22Rv1 (cell line): ENCODE data around the gene NDUFV2.

Experiments used
- H3K27ac ChIP-seq: fragments of 450-650 bp; 2 replicates; pipeline ENCODE4 v1.5.1; 2017
- ZFX ChIP-seq: fragments of 450-650 bp; IDR thresholded peaks from 2 replicates; pipeline ENCODE4 v1.6.1; 2017; ENCODE audit warnings: antibody characterized with exemption, borderline replicate concordance
- TF ChIP-seq, protein P1 (sequence below): fragments of 450-650 bp; IDR thresholded peaks from 2 replicates; pipeline ENCODE4 v1.5.1; 2017; ENCODE audit warnings: mild to moderate bottlenecking

The NDUFV2 gene

DNA sequence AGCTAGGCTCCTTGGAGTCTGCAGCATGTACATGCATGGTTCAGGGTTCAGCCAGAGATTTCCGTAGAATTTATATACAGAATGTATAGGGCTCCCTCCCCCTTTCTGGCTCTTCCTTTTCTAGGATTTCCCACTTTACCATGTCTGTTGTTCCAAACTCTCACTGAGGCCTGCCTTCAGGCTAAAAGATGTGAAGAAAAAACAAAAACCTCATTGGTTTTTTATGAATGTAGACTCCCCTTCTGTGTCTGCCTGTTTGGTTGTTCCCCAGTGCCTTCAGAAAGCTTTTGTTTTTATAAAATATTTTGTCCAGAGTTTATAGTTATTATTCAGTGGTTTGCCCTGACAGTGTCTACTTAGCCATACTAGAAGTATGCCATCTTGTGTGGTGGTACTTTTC, 3.6 kb downstream of the NDUFV2 start:
- H3K27ac ChIP-seq = no peak overlapping the region

GRCh38 chr18:9106800-9107584, 4.5 kb downstream of the NDUFV2 start:
- H3K27ac ChIP-seq = no peak overlapping the region
- no peak for TF ChIP-seq ZFX
- TF ChIP-seq, protein P1, sequence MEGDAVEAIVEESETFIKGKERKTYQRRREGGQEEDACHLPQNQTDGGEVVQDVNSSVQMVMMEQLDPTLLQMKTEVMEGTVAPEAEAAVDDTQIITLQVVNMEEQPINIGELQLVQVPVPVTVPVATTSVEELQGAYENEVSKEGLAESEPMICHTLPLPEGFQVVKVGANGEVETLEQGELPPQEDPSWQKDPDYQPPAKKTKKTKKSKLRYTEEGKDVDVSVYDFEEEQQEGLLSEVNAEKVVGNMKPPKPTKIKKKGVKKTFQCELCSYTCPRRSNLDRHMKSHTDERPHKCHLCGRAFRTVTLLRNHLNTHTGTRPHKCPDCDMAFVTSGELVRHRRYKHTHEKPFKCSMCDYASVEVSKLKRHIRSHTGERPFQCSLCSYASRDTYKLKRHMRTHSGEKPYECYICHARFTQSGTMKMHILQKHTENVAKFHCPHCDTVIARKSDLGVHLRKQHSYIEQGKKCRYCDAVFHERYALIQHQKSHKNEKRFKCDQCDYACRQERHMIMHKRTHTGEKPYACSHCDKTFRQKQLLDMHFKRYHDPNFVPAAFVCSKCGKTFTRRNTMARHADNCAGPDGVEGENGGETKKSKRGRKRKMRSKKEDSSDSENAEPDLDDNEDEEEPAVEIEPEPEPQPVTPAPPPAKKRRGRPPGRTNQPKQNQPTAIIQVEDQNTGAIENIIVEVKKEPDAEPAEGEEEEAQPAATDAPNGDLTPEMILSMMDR = no peak

More for the DNA sequence above, 3.6 kb downstream of the NDUFV2 start:
- TF ChIP-seq ZFX = no peak
- TF ChIP-seq, protein P1 = no peak

GRCh38 chr18:9108911-9109310, 6.4 kb downstream of the NDUFV2 start:
- no peak overlapping the region for H3K27ac ChIP-seq
- no peak for TF ChIP-seq ZFX
- TF ChIP-seq, protein P1 = no peak

DNA sequence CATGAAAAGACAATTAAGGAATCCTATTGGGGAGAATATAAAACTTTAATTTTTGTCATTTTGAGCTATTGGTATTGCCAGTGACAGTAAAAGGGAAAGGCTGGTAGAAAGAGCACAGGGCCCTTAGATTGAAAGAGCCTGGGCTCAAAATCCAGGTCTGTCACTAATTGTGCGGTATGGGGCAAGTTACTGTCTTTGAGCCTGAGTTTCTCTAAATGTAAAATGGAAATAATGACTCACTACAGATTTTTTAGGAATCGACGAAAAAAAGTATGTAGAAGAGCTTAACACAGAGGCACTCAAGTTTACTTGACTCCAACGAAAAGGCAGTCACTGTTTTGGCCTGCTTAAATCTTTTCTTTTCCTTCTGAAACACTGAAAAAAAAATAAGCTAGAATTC, 7.0 kb downstream of the NDUFV2 start:
- H3K27ac ChIP-seq = no peak overlapping the region
- no peak for TF ChIP-seq ZFX
- TF ChIP-seq, protein P1 = no peak

GRCh38 chr18:9113468-9114149, 11.1 kb downstream of the NDUFV2 start:
- no peak overlapping the region for H3K27ac ChIP-seq
- no peak for TF ChIP-seq ZFX
- TF ChIP-seq, protein P1 = no peak

GRCh38 chr18:9115984-9116383, 13.5 kb downstream of the NDUFV2 start:
- no peak overlapping the region for H3K27ac ChIP-seq
- TF ChIP-seq ZFX = no peak
- TF ChIP-seq, protein P1 = no peak
